ENCODE results near the gene SMIM24. TPM values are rescaled to one million over a fixed set of nuclear protein-coding genes. Genes with fewer than 3 reads are reported as not detected.

The SMIM24 gene
- total and polyA plus RNA-seq, 9 of the 15 experiments (the other 6 are each of a cell fraction or from before 2014, with no cell fraction given): 0.45 to 12.3 (median 1.4) TPM; not detected in 1

- in situ Hi-C loops (cut with MboI): no loop called here
- TF ChIP-seq ZNF316 (IDR thresholded peaks at IDR 0.05): peak; percentile 15; the same call in 1 of the 2 replicates
- peak; percentile 80 for TF ChIP-seq CEBPG (CRISPR knock-in tag; IDR thresholded peaks at IDR 0.05)
- no peak for TF ChIP-seq CEBPG (tag; conservative IDR thresholded peaks at IDR 0.05 in 1 of 2, IDR thresholded peaks at IDR 0.05 in 1 of 2)
- peak; percentile 15; the same call in 1 of the 2 replicates for TF ChIP-seq SPI1 (IDR thresholded peaks at IDR 0.05; ENCODE audit: borderline replicate concordance, low read depth, low read length)
- no peak for TF ChIP-seq RFX1 (IDR thresholded peaks at IDR 0.05)
- TF ChIP-seq KLF6 (CRISPR knock-in tag; IDR thresholded peaks at IDR 0.05; ENCODE audit: borderline replicate concordance): no peak
- no peak overlapping the region for H3K9ac ChIP-seq (ENCODE audit: insufficient read depth in 1 of 2, low read depth in 2 of 2, low read length in 2 of 2)
- H3K36me3 ChIP-seq (ENCODE audit: control insufficient read depth, insufficient read depth, low read length): peaks cover 15% of the 10 kb centered on the region; the same call in 2 of the 3 replicates
- H2AFZ ChIP-seq (ENCODE audit: low read depth, low read length): peak overlapping the region; percentile 73; the same call in 1 of the 2 replicates
- peaks cover 9% of the 10 kb centered on the region for H3K9me1 ChIP-seq (ENCODE audit: control insufficient read depth, insufficient read depth, low read length)
- POLR2A ChIA-PET: no interaction called here
- H3K4me2 ChIP-seq (ENCODE audit: insufficient read depth, low read length): peak overlapping the region; percentile 14; the same call in 1 of the 2 replicates
- no peaks in the 10 kb centered on the region for H3K9me3 ChIP-seq (replicated peaks; ENCODE audit: control insufficient read depth, insufficient read depth, low read depth, low read length)
- intact Hi-C loops (cut with micrococcal nuclease): loop anchor here (1.0 kb wide), 1 partner anchor 16 kb away; no protein-coding TSS in a partner anchor
- ATAC-seq: no peak
- 52% methylated on average over 5 of the region's 5 CpGs for WGBS (ENCODE audit: insufficient coverage, low coverage, missing lambda C conversion rate)
- peaks cover 21% of the 10 kb centered on the region for H4K20me1 ChIP-seq (replicated peaks; ENCODE audit: control insufficient read depth, insufficient read depth, low read length)
- no peak overlapping the region for H3K4me3 ChIP-seq
- H3K4me1 ChIP-seq (replicated peaks in 1 of 2; ENCODE audit: control insufficient read depth in 2 of 2, insufficient read depth in 2 of 2, low read length in 2 of 2): peaks cover 27 to 62% of the 10 kb centered on the region in 2 experiments; a peak in 4 of 5 replicates
- 0 out of 3 replicates have a peak overlapping the region, but pooled peaks have one; percentile 38 for H3K27ac ChIP-seq (ENCODE audit: extremely low read depth, low read depth, low read length)
- BruUV-seq (replicated peaks): no TSS peak
- CTCF ChIA-PET (ENCODE audit: low intra/inter-chr PET ratio): no interaction called here
- no peak for FAIRE-seq
- H3K79me2 ChIP-seq (ENCODE audit: control insufficient read depth, insufficient read depth, low read length): peaks cover 48% of the 10 kb centered on the region
- DNase-seq (ENCODE audit: extremely low read depth in 1 of 4, low spot score in 3 of 4): no peak
- H3K27me3 ChIP-seq (ENCODE audit: control insufficient read depth in 2 of 2, insufficient read depth in 2 of 2, low read length in 2 of 2): no peaks in the 10 kb centered on the region
Observed at GRCh38 chr19:3504735-3505134, 24.4 kb upstream of the SMIM24 start.
